Measurements from ENCODE around the gene TBX10. TPM values are rescaled to one million over a fixed set of nuclear protein-coding genes. Genes with fewer than 3 reads are reported as not detected.
A peak's percentile ranks its signal among the peaks of the same experiment; 100 is the strongest.
"Not testable (repeated sequence)": the region's sequence is repeated elsewhere in the genome, so short reads cannot be mapped to it uniquely, and the experiment has no call there.

The TBX10 gene
- total RNA-seq, 1 donor from 2014 or later = 0.14 TPM

DNA sequence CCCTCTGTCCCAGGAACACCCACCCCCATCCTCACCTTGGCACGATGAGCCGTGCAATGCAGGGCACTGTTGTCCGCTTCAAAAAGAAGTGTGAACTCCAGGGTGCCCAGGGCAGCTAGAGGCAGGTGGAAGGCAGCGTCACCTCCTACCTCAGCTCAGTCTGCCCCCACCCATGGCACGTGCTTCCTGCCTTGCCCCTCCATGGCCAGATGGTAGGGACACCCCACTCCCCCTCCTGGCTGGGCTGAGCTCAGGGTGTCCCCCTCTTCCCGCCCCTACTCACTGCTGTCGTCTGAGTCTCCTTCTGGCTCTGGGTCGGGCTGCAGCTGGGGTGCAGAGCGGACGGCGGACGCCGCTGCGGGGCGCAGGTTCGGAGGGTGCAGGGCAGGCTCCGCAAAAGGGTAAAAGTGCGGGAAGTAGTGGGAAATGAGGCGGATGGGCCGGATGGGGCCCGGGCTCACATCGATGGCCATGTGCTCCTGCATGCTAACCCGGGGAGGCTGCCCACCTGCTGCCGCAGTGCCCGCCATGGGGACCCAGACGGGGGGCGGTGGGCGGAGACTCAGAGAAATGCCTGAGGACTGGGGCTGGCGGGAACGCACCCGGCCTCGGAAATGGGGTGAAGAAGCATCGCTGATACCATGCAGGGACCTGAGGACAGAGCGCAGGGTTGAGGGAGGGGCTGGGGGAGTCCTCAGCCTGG lies 23.7 kb downstream of the TBX10 start:
- DNase-seq (ENCODE audit: low spot score) = no peak

DNA sequence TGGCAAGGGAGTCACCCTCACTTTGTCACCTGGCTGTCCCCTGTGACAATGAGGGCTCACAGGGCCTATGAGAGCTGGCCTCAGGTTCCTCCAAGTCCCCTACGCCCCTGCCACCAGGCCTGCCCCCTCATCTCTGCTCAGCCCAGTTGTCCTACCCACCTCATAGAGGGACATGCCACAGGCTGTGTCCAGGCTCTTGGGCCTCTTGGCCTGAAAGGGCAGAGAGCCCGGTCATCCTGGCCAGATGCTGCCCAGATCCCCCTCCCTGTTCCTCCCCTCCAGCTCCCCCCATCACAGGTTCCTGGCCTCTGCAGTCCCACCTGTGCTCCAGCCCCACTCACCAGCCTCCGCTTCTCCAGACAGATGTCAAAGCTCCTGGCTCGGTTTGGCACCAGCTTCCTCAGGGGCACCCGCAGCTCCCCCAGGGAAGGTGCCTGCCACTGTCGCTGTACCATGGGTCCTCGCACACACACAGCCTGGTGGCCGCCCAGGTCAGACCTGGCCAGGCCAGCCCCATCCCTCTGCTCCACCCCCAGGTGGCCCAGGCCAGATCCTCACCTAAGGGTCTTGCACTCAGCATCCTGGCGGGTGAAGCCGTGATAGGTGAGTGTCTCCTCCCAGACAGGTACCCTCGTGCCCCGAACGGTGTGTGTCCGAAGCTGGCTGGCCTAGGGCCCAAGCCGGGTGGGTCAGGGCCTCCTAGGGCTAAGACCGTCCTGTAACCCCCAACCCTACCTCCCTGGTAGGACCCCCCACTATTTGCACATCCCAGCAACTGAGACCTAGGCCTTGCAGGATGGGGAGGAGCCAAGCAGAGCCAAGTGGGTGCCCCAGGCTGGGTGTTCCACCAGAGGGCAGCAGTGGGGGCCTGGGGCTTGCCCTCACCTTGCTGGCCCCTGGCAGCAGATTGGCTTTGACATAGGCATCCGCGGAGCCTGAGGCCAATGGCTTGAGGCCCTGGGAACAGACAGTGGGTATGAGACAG lies 24.5 kb downstream of the TBX10 start:
- no peak for DNase-seq (ENCODE audit: low spot score)

DNA sequence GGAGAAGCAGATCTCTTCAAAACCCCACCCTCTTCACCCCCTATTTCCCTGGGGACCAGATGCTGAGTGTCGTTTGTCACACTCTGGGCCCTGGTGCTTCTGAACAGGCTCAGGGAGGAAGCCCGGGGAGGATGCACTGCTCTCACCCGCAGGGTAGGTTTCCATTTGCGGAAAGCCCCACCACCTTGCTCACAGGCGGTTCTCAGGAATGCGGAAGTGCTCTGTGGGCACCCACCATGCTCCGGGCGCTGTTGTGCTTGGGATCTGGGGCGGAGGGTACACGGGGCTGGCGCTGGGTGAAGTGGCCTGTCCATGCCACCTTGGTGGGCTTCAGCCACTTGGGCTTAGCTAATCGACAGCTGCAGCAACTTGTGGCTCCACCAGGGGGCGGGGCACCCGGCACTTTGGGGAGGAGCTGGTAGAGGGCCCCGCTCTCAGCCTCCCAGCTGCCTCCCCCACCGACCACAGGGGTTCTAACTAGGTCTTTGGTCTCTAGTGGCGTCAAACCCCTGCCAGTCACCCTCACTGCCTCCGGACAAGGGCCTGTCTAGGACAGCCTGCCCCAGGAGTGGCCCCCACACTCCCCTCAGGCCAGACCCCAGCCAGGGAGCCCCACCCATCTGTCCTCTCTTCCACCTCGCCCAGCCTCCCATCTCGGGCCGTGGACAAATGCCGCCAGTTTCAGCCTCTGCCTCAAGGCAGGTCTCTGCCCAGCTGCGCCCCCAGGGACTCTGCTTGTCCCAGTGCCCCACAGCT lies 25.4 kb downstream of the TBX10 start:
- peak; percentile 60 for DNase-seq (ENCODE audit: low spot score)

DNA sequence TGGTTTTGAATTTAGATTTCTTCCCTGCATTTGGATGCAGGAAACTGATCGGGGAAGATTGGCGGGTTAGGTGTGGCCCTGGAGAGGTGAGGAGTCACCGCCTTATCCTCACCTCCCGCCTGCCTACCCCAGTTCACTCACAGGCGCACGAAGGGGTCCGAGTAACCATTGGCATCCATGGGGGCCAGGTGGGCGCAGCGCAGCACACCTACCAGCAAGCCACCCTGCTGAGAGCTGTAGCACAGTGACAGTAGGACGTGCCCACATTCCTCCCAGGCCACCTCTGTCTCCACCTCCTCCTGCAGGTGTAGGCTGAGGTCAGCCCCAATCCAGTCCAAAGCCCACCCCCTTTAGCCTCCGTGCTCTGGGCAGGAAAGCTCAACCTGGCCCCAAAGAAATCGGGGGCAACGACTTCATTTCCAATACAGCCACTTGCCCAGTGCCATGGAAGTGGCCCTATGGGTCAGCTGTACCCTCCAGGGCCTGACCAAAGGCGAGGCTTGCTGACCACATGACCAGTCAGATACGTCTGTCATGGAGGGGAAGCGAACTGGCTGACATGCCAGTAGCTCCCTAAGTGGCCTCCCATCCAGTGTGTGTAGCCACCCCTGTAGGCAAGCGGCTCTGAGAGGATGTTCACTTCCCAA lies 26.1 kb downstream of the TBX10 start:
- DNase-seq (ENCODE audit: low spot score) = no peak

DNA sequence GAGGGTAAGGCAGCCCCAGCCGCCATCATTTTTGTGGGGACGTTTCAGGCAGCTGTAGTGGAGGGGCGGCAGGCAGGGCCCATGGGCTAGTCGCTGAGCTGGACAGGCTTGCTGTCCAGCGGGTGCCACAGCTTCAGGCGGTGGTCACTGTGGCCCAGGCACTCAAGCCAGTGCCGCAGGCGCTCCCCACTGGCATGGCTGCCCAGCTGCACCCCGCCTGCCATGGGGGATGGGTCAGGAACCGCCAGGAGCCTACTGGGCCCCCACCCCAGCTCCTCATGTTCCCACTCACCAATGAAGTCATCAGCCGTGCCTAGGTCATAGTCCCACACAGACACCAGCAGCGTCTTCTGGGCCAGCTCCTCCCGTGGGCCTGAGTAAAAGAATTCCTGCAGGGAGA lies 26.8 kb downstream of the TBX10 start:
- no peak for DNase-seq (ENCODE audit: low spot score)

DNA sequence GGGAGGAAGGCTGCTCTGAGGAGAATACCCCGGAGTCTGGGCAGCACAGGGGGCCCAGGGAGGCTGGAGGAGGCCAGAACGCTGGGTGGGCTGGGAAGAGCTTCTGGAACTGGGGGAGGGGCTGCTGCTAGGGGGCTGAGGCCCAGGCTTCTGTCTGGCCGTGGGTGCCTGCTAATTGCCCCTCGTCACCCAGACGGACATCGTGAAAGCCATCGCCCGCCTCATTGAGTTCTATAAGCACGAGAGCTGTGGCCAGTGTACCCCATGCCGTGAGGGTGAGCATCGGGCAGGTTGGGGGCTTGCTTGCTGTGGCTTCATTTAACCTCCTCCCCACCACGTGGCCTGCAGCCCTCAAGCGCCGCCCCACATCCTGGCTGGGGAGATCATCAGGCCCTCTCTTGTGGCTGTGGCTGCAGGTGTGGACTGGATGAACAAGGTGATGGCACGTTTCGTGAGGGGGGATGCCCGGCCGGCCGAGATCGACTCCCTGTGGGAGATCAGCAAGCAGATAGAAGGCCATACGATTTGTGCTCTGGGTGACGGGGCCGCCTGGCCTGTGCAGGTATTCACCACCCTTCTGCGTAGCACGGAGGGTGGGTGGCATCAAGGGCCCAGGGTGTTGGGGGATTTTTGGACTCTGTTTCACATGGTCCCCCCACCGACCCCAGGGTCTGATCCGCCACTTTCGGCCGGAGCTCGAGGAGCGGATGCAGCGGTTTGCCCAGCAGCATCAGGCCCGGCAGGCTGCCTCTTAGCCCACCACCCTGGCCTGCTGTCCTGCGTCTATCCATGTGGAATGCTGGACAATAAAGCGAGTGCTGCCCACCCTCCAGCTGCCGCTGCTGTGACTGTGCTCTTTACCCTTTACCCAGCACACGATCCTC lies 27.6 kb downstream of the TBX10 start:
- no peak for DNase-seq (ENCODE audit: low spot score)

DNA sequence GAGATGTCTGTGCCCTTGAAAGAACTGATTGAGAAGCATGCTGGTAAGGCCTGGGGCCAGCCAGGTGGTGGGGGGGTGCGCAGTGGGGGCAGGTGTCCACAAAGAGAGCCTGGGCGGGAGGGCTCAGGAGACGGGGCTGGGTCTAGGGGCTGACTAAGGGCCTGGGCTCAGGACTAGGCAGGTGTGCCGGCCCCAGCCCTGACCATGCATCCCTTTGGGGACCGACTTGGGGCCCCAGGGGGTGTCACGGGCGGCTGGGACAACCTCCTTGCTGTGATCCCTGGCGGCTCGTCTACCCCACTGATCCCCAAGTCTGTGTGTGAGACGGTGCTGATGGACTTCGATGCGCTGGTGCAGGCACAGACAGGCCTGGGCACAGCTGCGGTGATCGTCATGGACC lies 28.4 kb downstream of the TBX10 start:
- DNase-seq (ENCODE audit: low spot score) = no peak

DNA sequence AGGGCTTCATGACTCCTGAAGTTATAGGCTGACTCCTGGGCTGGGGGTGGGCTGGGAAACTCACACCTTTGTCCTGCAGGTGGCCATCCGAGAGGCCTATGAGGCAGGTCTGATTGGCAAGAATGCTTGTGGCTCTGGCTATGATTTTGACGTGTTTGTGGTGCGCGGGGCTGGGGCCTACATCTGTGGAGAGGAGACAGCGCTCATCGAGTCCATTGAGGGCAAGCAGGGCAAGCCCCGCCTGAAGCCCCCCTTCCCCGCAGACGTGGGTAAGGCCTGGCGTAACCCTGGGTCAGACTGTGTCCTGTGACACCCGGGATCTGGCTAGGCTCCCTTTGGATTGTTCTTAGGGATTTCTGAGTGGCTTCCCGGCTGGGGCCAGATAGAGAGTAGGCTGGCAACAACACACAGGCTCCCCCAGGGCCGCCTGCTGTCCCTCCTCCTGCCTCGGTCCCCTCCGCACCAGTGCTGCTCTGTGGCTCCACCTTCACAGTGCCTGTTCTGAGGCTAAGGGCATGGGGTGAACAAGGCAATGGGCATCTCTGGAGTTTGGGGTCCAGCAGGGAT lies 29.2 kb downstream of the TBX10 start:
- no peak for DNase-seq (ENCODE audit: low spot score)

DNA sequence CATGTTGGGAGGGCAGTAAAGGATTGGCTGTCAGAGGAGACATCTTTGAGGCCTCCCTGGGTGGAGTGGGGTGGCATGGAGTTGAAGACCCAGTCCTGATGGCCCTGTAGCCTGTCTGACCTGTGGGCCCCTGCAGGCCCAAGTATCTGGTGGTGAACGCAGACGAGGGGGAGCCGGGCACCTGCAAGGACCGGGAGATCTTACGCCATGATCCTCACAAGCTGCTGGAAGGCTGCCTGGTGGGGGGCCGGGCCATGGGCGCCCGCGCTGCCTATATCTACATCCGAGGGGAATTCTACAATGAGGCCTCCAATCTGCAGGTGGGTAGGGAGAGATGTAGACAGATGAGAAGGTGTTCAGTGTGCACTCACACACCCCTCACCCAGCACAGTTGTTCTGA lies 30.2 kb downstream of the TBX10 start:
- DNase-seq (ENCODE audit: low spot score) = no peak

DNA sequence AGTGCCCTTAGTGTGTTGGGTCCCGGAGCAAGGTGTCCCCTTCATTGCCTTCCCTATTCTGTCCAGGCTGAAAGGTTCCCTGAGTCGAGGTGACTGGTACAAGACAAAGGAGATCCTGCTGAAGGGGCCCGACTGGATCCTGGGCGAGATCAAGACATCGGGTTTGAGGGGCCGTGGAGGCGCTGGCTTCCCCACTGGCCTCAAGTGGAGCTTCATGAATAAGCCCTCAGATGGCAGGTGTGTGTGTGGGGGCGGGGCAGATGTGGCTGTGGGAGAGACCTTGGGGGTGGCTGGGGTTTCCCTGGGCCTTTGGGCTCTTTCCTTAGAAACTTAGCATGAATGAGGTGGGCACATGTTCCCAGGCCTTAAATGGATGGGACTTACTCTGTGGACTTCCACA lies 31.1 kb downstream of the TBX10 start:
- no peak for DNase-seq (ENCODE audit: low spot score)

DNA sequence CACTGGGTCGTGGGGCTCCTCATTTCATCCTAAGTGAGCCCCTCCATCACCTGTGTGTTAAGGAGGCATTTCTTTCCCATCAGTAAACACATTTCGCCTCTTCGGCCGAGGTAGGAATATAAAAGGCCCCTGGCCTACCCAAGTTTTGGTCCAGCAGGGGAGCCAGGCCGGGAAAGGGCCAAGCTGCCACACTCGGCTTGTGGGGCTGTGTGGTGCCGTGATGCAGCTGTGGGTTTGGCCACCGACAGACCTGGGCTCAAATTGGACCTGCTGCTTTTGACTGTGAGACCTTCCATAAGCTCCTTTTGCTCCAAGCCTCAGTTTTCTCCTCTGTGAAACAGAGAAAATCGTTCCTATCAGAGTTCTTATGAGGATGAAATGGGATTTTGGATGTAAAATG lies 32.1 kb downstream of the TBX10 start:
- no peak for DNase-seq (ENCODE audit: low spot score)

DNA sequence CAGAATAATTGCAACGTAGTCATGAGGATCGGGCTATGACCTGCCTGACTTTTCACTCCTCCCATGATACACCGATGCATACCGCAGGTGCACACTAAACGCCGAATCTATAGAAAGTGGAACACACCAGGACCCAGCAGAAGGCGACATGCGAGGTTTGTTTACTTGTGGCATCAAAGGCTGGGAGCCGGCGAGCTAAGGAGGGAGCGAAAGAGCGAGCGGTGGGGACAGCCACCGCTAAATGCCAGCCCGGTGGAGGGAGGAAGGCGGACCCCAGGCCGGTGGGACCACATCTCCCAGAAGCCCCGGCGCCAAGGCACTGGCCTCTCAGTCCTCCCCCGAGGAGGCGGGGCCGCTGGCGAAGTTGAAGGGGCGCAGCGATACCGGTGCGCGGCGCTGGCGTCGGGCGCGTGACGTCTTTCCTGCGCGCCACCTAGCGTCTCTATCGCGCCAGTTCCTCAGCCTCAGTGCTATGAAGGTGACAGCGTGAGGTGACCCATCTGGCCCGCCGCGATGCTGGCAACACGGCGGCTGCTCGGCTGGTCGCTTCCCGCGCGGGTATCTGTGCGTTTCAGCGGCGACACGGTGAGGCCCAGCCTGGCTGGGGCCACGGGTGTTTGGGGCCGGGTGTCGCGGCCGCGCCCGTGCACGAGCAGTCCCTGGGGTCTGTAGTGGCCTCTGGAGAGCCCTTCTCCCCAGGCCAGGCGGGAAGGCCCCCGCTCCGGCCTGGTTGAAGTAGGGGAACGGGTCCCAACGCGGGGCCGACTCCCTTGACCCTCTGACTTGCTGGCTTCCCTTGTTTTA lies 32.9 kb downstream of the TBX10 start, which contains the start of gene NDUFV1:
Gene NDUFV1, plus strand, starts transcription at position 445 of the 804 bp plus-strand sequence. Its CDS starts 69 bp downstream, at position 514.
- DNase-seq (ENCODE audit: low spot score) = peak; percentile 96

DNA sequence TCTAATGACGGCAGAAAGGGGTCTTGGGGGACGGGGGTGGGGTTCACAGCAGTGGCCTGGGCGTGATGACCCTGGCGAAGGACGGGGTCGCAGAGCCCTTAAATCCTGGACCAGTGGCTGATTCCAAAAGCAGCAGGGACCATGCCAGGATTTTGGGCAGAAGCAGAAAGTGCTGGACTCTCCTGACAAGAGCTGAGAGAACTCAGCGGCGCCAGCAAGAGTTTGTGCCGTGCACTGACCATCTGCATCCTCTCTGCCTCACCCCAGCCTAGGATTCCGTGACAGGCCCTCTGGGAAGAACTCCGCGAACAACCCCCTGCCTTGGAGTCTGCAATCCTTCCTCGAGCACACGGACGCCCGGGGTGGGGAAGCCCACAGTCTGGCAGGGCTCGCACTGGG lies 33.5 kb downstream of the TBX10 start:
- no peak for DNase-seq (ENCODE audit: low spot score)

DNA sequence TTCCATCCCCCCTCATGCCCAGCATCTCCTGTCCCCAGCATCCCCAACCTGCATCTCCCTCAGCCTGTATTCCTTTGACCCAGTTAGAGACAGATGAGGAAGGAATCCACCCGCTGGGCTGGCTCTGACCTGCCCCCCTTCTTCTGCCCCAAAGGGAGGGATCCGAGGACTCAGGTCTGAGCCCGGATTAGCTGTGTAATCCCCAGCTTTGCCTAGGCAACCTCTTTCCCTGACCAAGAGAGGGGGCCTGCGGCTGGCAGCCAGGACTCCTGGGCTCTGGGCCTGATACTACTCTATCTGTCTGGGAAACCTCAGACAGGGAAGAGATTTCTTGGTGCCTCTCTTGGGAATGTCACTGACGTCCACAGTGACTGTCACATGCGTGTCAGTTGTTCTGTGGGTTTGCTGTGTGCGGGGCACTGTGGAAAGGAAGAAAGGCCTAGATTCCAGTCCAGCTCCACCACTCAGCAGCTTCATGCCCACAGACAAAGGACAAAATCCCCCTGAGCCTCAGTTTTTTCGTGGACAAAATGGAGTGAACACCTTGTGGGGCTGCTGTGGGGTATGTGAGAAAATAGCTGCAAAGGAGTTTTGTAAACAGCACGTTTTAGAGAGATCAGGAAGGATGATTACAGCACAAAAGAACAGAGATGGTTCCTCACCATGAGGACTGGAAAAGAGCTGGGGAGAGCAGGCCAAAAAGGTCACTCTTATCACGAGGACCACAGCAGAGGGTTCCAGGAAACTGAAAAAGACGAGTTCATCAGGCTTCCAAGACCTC lies 34.1 kb downstream of the TBX10 start:
- DNase-seq (ENCODE audit: low spot score) = no peak

DNA sequence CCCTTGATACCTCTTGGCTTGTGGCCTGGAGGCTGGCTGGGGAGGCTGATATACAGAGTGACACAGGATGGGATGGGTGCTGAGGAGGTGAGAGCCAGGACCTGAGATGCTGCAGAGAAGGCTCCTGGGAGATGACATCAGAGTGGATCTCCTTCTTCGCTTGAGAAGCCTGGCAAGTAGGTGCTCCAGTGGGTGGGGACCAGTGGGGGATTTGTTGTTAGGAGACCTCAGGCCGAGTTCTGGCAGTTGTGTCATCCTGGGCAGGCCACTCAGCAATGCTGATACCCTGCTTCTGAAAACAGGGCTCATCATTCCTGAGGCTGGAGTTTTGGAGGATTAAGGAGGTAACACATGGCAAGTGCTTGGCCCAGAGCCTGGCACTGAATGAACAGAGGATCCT lies 34.7 kb downstream of the TBX10 start:
- DNase-seq (ENCODE audit: low spot score) = no peak

DNA sequence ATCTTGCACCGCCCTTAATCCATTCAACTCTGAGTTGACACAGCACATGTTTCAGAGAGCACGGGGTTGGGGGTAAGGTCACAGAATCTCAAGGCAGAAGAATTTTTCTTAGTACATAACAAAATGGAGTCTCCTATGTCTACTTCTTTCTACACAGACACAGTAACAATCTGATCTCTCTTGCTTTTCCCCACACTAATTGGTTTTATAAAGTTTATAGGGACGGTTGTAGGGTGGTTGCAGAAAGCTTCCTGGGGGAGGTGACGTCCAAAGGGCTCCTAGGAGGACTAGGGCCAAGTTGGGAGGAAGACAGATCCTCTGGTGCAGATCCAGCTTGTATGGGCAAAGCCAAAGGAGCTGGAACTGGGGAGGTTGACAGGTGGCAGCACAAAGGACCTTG lies 35.4 kb downstream of the TBX10 start:
- not testable (repeated sequence) for DNase-seq (ENCODE audit: low spot score)

DNA sequence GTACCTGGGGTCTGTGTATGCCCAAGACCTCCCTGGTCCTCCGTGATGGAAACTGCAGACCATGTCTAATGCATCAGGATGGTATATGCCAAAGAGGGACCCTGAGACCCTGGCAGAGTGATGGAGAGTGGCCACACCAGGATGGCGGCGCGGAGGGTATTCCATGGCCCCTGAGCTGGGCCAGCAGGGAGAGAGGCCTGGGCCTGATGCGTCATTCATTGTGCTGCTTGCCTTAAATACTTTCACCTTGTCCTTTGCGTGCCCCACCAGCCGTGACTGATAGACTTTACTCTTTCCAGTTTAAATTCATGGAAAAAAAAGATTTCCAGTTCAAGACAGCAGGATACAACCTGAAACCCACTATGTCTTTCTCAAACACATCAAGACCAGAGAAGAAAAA lies 38.5 kb downstream of the TBX10 start:
- no peak for DNase-seq (ENCODE audit: low spot score)

DNA sequence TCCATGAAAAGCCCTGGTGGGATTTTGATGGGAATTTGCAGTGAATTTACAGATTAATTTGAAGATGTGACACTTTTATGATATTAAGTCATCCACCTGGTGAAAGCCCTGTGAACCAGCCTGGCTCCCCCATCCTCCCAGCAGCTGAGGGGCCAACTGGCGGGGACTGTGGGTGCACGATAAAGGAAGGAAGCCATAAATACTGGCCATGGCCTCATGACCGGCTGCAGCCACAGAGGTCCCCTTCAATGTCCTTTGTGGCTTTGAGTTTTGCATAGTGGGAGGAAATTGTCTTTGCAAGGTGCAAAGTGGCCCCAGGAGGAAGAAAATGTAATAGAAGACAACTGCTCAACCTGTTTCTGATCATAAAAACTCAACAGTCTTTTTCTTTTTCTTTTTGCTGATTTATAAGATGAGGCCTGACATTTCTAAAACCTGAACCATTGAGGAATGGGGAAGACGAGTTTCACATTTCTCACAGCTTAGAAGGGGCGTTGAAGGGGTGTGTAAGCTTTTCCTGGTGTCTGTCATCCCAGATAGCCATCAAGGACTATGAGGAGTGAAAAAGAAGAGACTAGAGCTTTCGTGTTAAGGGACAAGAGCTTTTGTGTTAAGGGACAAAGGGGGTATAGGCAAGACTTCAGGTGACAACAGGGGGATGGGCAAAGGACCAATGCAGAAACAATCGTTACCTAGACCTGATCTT lies 39.1 kb downstream of the TBX10 start:
- no peak for DNase-seq (ENCODE audit: low spot score)
